Stimulated activated CD8-positive, alpha-beta memory T cell treated with anti-CD3 and anti-CD28 coated beads, Interleukin-4, amount 100 ng/mL, for 48 hours (primary cell): ENCODE results near the gene FLOT1.
"Not testable (repeated sequence)": the region's sequence is repeated elsewhere in the genome, so short reads cannot be mapped to it uniquely, and the experiment has no call there.

ENCODE experiments used
- DNase-seq: peaks from one replicate; pipeline ENCODE4 v3.0.0-alpha.2; 2020

Gene FLOT1

GRCh38 chr6:30722280-30723112, 20.0 kb downstream of the FLOT1 start:
- DNase-seq, result peak; percentile 93

GRCh38 chr6:30722025-30722279, 20.5 kb downstream of the FLOT1 start:
- peak; percentile 54 for DNase-seq

GRCh38 chr6:30721198-30722024, 21.1 kb downstream of the FLOT1 start:
- DNase-seq, result peak; percentile 97

- DNase-seq, result peak; percentile 77
These were observed 21.7 kb downstream of the FLOT1 start for GRCh38 chr6:30720738-30721197.

- peak; percentile 97 for DNase-seq
These were observed 22.4 kb downstream of the FLOT1 start, which contains the start of gene TUBB for GRCh38 chr6:30719791-30720737. Gene TUBB (plus strand): TSS chr6:30720352. CDS start chr6:30720507, 155 bp downstream.

GRCh38 chr6:30719356-30719755, 23.1 kb downstream of the FLOT1 start:
- no peak for DNase-seq

GRCh38 chr6:30717845-30718720, 24.4 kb downstream of the FLOT1 start:
- not testable (repeated sequence) for DNase-seq

GRCh38 chr6:30717129-30717844, 25.2 kb downstream of the FLOT1 start, which contains the start of gene MDC1:
Gene MDC1 (minus strand): TSS chr6:30717281. CDS start chr6:30715175, 2,106 bp downstream.
- DNase-seq, result peak; percentile 99

GRCh38 chr6:30716879-30717128, 25.7 kb downstream of the FLOT1 start:
- DNase-seq, result no peak

GRCh38 chr6:30714263-30714662, 28.2 kb downstream of the FLOT1 start:
- no peak for DNase-seq

GRCh38 chr6:30712441-30712945, 30.0 kb downstream of the FLOT1 start:
- no peak for DNase-seq

GRCh38 chr6:30711758-30712380, 30.6 kb downstream of the FLOT1 start:
- DNase-seq, result no peak

GRCh38 chr6:30709101-30709868, 33.2 kb downstream of the FLOT1 start:
- DNase-seq, result no peak

GRCh38 chr6:30707281-30707850, 35.1 kb downstream of the FLOT1 start:
- no peak for DNase-seq

- no peak for DNase-seq
These were observed 36.9 kb downstream of the FLOT1 start for GRCh38 chr6:30705620-30706019.

- no peak for DNase-seq
These were observed 38.7 kb downstream of the FLOT1 start for GRCh38 chr6:30703821-30704220.

- no peak for DNase-seq
These were observed 39.5 kb downstream of the FLOT1 start for GRCh38 chr6:30703011-30703410.

- no peak for DNase-seq
These were observed 42.1 kb downstream of the FLOT1 start for GRCh38 chr6:30700340-30700739.

- no peak for DNase-seq
These were observed 46.1 kb downstream of the FLOT1 start for GRCh38 chr6:30696432-30696831.
